Measurements from ENCODE around the gene TMEM238.

TMEM238 gene

GRCh38 chr19:55345101-55345817 is 38.8 kb downstream of the TMEM238 start:
- H3K4me3 ChIP-seq (ENCODE audit: extremely low read depth, insufficient read depth, low read length, poor library complexity, severe bottlenecking): no peak overlapping the region
- no peaks in the 10 kb centered on the region for H3K9me3 ChIP-seq (ENCODE audit: control insufficient read depth, low read length)
- peaks cover 25% of the 10 kb centered on the region for H3K4me1 ChIP-seq (ENCODE audit: control insufficient read depth, insufficient read depth, low read length, poor library complexity, severe bottlenecking)
- no peak overlapping the region for H3K27ac ChIP-seq (ENCODE audit: low read depth, low read length, severe bottlenecking)
- peaks cover 52% of the 10 kb centered on the region for H3K36me3 ChIP-seq (ENCODE audit: control insufficient read depth, insufficient read depth, low read length)
- WGBS, 2 experiments (ENCODE audit: insufficient coverage in 2 of 2): 91 to 96% methylated on average over 18 to 22 of the region's 22 CpGs

- Histone ChIP-seq H3K9me3 (ENCODE audit: control insufficient read depth, low read length) (no peaks in the 10 kb centered on the region), H3K36me3 (ENCODE audit: control insufficient read depth, insufficient read depth, low read length) (peaks cover 47% of the 10 kb centered on the region), H3K27ac (ENCODE audit: low read depth, low read length, severe bottlenecking) (no peak overlapping the region), H3K4me3 (ENCODE audit: extremely low read depth, insufficient read depth, low read length, poor library complexity, severe bottlenecking) (no peak overlapping the region), H3K4me1 (ENCODE audit: control insufficient read depth, insufficient read depth, low read length, poor library complexity, severe bottlenecking) (peaks cover 25% of the 10 kb centered on the region)
- WGBS, 2 experiments (ENCODE audit: insufficient coverage in 2 of 2): 97 to 100% methylated on average over 6 to 8 of the region's 9 CpGs
These were observed 39.6 kb downstream of the TMEM238 start for GRCh38 chr19:55344444-55344843.

- H3K4me3 ChIP-seq (ENCODE audit: extremely low read depth, insufficient read depth, low read length, poor library complexity, severe bottlenecking): peak overlapping the region; percentile 77
- H3K36me3 ChIP-seq (ENCODE audit: control insufficient read depth, insufficient read depth, low read length): peaks cover 37% of the 10 kb centered on the region
- H3K4me1 ChIP-seq (ENCODE audit: control insufficient read depth, insufficient read depth, low read length, poor library complexity, severe bottlenecking): peaks cover 12% of the 10 kb centered on the region
- 87 to 91% methylated on average over 40 to 47 of the region's 50 CpGs for WGBS, 2 experiments (ENCODE audit: insufficient coverage in 2 of 2)
- no peak overlapping the region for H3K27ac ChIP-seq (ENCODE audit: low read depth, low read length, severe bottlenecking)
- no peaks in the 10 kb centered on the region for H3K9me3 ChIP-seq (ENCODE audit: control insufficient read depth, low read length)
These were observed 42.2 kb downstream of the TMEM238 start for GRCh38 chr19:55341595-55342531.

- Histone ChIP-seq H3K27ac (ENCODE audit: low read depth, low read length, severe bottlenecking) (no peak overlapping the region), H3K4me3 (ENCODE audit: extremely low read depth, insufficient read depth, low read length, poor library complexity, severe bottlenecking) (peak overlapping the region; percentile 77), H3K4me1 (ENCODE audit: control insufficient read depth, insufficient read depth, low read length, poor library complexity, severe bottlenecking) (peaks cover 12% of the 10 kb centered on the region), H3K9me3 (ENCODE audit: control insufficient read depth, low read length) (no peaks in the 10 kb centered on the region), H3K36me3 (ENCODE audit: control insufficient read depth, insufficient read depth, low read length) (peaks cover 36% of the 10 kb centered on the region)
- 13 to 20% methylated on average over 1 to 4 of the region's 15 CpGs for WGBS, 2 experiments (ENCODE audit: insufficient coverage in 2 of 2)
These were observed 42.9 kb downstream of the TMEM238 start for GRCh38 chr19:55341171-55341588.

GRCh38 chr19:55340784-55341147 is 43.3 kb downstream of the TMEM238 start:
- H3K4me3 ChIP-seq (ENCODE audit: extremely low read depth, insufficient read depth, low read length, poor library complexity, severe bottlenecking): peak overlapping the region; percentile 77
- H3K9me3 ChIP-seq (ENCODE audit: control insufficient read depth, low read length): no peaks in the 10 kb centered on the region
- H3K27ac ChIP-seq (ENCODE audit: low read depth, low read length, severe bottlenecking): peak overlapping the region; percentile 59
- peaks cover 12% of the 10 kb centered on the region for H3K4me1 ChIP-seq (ENCODE audit: control insufficient read depth, insufficient read depth, low read length, poor library complexity, severe bottlenecking)
- WGBS, 2 experiments (ENCODE audit: insufficient coverage in 2 of 2): 0 to 2% methylated on average over 13 to 19 of the region's 24 CpGs
- peaks cover 36% of the 10 kb centered on the region for H3K36me3 ChIP-seq (ENCODE audit: control insufficient read depth, insufficient read depth, low read length)

- Histone ChIP-seq H3K9me3 (ENCODE audit: control insufficient read depth, low read length) (no peaks in the 10 kb centered on the region), H3K36me3 (ENCODE audit: control insufficient read depth, insufficient read depth, low read length) (peaks cover 33% of the 10 kb centered on the region), H3K4me3 (ENCODE audit: extremely low read depth, insufficient read depth, low read length, poor library complexity, severe bottlenecking) (peak overlapping the region; percentile 77), H3K4me1 (ENCODE audit: control insufficient read depth, insufficient read depth, low read length, poor library complexity, severe bottlenecking) (peaks cover 12% of the 10 kb centered on the region), H3K27ac (ENCODE audit: low read depth, low read length, severe bottlenecking) (peak overlapping the region; percentile 59)
- 3 to 4% methylated on average over 28 to 40 of the region's 44 CpGs for WGBS, 2 experiments (ENCODE audit: insufficient coverage in 2 of 2)
These were observed 44.0 kb downstream of the TMEM238 start for GRCh38 chr19:55339889-55340783.

GRCh38 chr19:55339105-55339888 is 44.8 kb downstream of the TMEM238 start, which contains the start of gene KMT5C:
TSS of gene KMT5C (plus strand) at chr19:55339876. CDS start at chr19:55341937, 2,061 bp downstream.
- Histone ChIP-seq H3K4me1 (ENCODE audit: control insufficient read depth, insufficient read depth, low read length, poor library complexity, severe bottlenecking) (peaks cover 6% of the 10 kb centered on the region), H3K9me3 (ENCODE audit: control insufficient read depth, low read length) (no peaks in the 10 kb centered on the region), H3K4me3 (ENCODE audit: extremely low read depth, insufficient read depth, low read length, poor library complexity, severe bottlenecking) (peak within 1 kb of the TSS; percentile 77), H3K27ac (ENCODE audit: low read depth, low read length, severe bottlenecking) (peak within 1 kb of the TSS; percentile 100), H3K36me3 (ENCODE audit: control insufficient read depth, insufficient read depth, low read length) (peaks cover 25% of the 10 kb centered on the region)
- WGBS, 2 experiments (ENCODE audit: insufficient coverage in 2 of 2): 0% methylated on average over 55 to 56 of the region's 63 CpGs

- no peaks in the 10 kb centered on the region for H3K4me1 ChIP-seq (ENCODE audit: control insufficient read depth, insufficient read depth, low read length, poor library complexity, severe bottlenecking)
- no peak overlapping the region for H3K4me3 ChIP-seq (ENCODE audit: extremely low read depth, insufficient read depth, low read length, poor library complexity, severe bottlenecking)
- no peaks in the 10 kb centered on the region for H3K36me3 ChIP-seq (ENCODE audit: control insufficient read depth, insufficient read depth, low read length)
- no peak overlapping the region for H3K27ac ChIP-seq (ENCODE audit: low read depth, low read length, severe bottlenecking)
- H3K9me3 ChIP-seq (ENCODE audit: control insufficient read depth, low read length): no peaks in the 10 kb centered on the region
- 84 to 100% methylated on average over 2 of the region's 7 CpGs for WGBS, 2 experiments (ENCODE audit: insufficient coverage in 2 of 2)
These were observed 48.0 kb downstream of the TMEM238 start for GRCh38 chr19:55336101-55336500.

GRCh38 chr19:55333870-55334269 is 50.2 kb downstream of the TMEM238 start:
- Histone ChIP-seq H3K9me3 (ENCODE audit: control insufficient read depth, low read length) (no peaks in the 10 kb centered on the region), H3K4me3 (ENCODE audit: extremely low read depth, insufficient read depth, low read length, poor library complexity, severe bottlenecking) (no peak overlapping the region), H3K4me1 (ENCODE audit: control insufficient read depth, insufficient read depth, low read length, poor library complexity, severe bottlenecking) (no peaks in the 10 kb centered on the region), H3K27ac (ENCODE audit: low read depth, low read length, severe bottlenecking) (no peak overlapping the region), H3K36me3 (ENCODE audit: control insufficient read depth, insufficient read depth, low read length) (no peaks in the 10 kb centered on the region)
- 92 to 94% methylated on average over 10 to 11 of the region's 11 CpGs for WGBS, 2 experiments (ENCODE audit: insufficient coverage in 2 of 2)

Data from mesodermal cell (in vitro differentiated cells).